Glomerular visceral epithelial cell (primary cell): Measurements from ENCODE around the gene CRYGA.
"Not testable (repeated sequence)": the region's sequence is repeated elsewhere in the genome, so short reads cannot be mapped to it uniquely, and the experiment has no call there.

Source experiments
- DNase-seq: peaks from one replicate; pipeline ENCODE4 v3.0.0-alpha.2; 2016; ENCODE audit errors: extremely low spot score

CRYGA gene

GRCh38 chr2:208127090-208127489 lies 36.3 kb downstream of the CRYGA start:
- DNase-seq = no peak

DNA sequence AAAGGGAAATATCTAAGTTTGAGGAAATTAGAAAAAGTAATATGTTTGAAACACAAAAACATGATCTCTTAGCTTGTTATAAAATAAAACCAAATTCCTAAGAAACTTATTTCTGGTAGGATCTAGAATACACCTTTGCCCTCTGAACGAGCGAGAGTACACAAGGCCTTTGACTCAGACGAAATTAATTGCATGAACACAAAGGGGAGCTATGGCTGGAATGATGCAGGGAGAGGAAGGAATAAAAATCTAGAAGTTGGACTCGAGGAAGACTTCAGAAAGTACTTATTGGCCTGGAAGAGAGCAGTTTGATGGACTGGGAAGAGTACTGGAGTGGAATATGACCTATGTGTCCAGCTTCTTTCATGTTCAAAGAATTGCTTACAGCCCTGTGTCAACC lies 38.1 kb downstream of the CRYGA start:
- DNase-seq = no peak

- DNase-seq = not testable (repeated sequence)
Observed at GRCh38 chr2:208124013-208124715, 39.2 kb downstream of the CRYGA start, which contains the start of gene CRYGD. TSS of gene CRYGD (minus strand) at chr2:208124524. CDS start at chr2:208124473, 51 bp downstream.

DNA sequence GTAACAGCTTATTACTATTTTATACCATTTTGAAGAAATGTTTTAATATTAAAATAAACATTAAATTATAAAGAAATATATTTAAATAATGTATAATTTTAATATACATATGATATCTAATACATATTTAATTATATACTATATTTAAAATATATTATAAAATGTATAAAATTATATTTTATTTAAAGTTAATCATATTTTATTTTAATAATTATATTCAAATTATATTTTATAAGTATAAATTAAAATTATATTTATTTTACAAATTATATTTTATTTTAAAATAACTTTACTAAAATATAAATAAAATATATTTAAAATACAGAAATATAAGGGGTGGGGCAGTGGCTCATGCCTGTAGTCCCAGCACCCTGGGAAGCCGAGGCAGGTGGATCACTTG lies 41.1 kb downstream of the CRYGA start:
- DNase-seq = no peak

DNA sequence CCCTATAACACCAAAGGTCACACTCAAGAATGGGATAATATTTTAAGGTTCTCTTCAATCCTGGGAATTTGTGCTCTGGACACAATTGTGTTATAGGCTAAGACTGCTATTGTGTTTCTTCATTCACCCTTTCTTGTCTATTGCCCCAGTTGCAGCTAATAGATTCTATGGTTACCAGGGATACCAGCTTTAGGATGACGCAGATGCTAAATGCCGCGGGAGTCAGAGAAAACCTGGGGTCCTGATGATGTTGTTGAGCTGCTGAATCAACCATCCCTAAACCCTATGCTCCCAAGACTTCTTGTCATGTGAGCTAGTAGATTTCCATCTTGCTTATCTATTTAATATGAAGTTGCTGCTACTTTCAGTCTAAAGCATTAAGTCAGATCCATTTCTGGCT lies 44.5 kb downstream of the CRYGA start:
- no peak for DNase-seq

DNA sequence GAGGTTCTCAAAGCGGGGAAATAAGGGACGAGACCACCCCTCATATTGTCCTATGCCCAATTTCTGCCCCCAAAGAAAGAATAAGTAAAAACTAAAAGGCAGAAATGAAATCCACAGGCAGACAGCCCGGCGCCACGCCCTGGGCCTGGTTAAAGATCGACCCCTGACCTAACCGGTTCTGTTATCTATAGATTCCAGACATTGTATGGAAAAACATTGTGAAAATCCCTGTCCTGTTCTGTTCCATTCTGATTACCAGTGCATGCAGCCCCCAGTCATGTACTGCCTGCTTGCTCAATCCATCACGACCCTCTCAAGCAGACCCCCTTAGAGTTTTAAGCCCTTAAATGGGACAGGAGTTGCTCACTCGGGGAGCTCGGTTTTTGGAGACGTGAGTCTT lies 46.0 kb downstream of the CRYGA start:
- DNase-seq = not testable (repeated sequence)

DNA sequence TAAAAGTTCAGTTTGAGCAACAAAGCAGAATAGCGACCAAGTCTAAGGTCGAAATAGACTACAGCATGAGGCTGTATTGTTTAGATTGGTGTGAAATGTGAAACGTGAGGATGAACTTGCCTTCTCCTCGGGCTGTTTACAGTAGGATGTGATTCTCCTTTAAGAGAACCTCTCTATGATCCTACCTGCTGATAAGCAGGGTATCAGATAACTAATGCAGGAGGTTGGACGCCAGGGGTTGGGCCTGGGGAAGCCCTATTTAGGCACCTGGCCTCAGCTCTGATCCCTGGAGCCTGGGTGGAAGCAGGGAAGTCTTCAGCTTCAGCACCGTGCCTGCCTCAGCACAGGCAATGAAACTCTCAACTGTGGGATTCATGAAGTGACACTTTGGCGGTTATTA lies 50.4 kb downstream of the CRYGA start:
- DNase-seq = no peak

DNA sequence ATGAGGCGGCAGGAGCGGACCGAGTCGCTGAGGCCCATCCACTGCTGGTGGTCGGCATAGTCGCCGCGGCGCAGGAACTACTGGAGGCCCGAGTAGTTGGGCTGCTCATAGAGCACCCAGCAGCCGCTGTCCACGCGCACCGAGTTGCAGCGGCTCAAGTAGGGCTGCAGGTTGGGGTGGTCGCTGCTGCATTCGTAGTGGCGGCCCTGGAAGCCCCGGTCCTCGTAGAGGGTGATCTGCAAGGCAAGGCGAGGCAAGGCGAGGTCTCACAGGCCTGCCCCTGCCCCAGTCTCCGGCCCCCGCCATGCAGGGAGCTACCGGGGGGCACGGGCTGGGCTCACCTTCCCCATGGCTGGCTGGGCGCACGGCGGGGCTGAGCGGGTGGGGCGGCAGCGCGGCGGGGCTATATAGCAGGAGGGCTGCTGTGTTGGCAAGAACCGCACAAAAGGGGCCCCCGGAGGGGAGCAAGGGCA lies 51.1 kb downstream of the CRYGA start:
- DNase-seq = not testable (repeated sequence)
